Thyroid gland (tissue), 4 donors: ENCODE data around the gene SLC16A5.

Experiments
- CTCF ChIP-seq, 6 experiments: fragments of 200-600 bp in 3 of 6; fragments of 450-650 bp in 3 of 6; sonication (generic) in 3 of 6; IDR thresholded peaks; one replicate each; pipeline ENCODE4 v1.5.1; 2016 to 2019; ENCODE audit warnings: antibody characterized with exemption in 6 of 6, mild to moderate bottlenecking in 2 of 6, inconsistent platforms in 1 of 6, moderate library complexity in 1 of 6
- POLR2A ChIP-seq, 2 donors: fragments of 450-650 bp; IDR thresholded peaks; one replicate each; pipeline ENCODE4 v1.6.1; 2017; ENCODE audit warnings: antibody characterized with exemption in 2 of 2, mild to moderate bottlenecking in 2 of 2, moderate library complexity in 1 of 2

- TF ChIP-seq CTCF (IDR thresholded peaks at IDR 0.05) (no peak), POLR2A (IDR thresholded peaks at IDR 0.05) (no peak)
Observed at GRCh38 chr17:75084039-75084660, 3.6 kb upstream of the SLC16A5 start.
